NCI-H2081 treated with DMSO at 0.1 percent for 48 hours (cell line): ENCODE results near the gene SNU13.
"Not testable (repeated sequence)": the region's sequence is repeated elsewhere in the genome, so short reads cannot be mapped to it uniquely, and the experiment has no call there.

Experiments used
- DNase-seq: peaks from one replicate; lab custom pipeline; 2025; lab: John Stamatoyannopoulos, UW

The SNU13 gene

DNA sequence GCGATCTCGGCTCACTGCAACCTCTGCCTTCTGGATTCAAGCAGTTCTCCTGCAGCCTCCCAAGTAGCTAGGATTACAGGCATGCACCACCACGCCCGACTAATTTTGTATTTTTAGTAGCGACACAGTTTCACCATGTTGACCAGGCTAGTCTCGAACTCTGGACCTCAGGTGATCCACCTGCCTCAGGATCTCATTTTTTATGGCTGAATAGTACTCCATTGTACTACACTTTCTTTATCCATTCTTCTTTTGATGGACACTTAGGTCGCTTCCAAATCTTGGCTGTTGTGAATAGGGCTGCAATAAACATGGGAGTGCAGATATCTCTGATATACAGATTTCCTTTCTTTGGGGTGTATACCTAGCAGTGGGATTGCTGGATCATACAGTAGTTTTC lies 46.8 kb downstream of the SNU13 start:
- DNase-seq = no peak

DNA sequence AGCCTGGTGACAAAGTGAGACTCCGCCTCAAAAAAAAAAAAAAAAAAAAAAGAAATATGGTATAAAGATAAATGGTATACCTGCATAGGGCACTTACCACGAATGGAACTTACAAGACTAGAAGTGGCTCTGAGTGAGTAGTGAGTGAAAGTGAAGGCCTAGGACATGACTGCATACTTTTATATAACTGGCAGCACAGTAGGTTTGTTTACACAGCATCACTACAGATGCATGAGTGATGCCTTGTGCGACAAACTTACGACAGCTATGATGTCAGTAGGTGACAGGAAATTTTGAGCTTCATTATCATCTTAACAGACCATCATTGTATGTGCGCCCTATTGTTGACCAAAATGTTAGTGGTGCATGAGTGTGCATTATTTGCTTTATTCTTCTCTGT lies 49.9 kb downstream of the SNU13 start:
- DNase-seq = no peak

DNA sequence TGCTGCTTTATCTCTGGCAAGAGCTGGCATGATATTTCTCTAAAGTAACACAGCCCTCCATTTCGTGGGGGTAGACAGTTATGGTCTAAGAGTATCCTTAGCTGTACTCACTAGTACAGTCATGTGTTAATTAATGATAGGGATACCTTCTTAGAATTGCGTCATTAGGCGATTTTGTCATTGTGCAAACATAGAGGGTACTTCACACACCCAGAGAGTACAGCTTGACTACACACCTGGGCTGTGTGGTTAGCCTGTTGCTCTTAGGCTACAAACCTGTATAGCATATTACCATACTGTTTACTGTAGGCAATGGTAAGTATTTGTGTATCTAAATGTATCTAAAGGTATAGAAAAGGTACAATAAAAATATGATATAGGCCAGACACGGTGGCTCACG lies 50.5 kb downstream of the SNU13 start:
- no peak for DNase-seq

- not testable (repeated sequence) for DNase-seq
Measured at GRCh38 chr22:41637623-41638022, 51.0 kb downstream of the SNU13 start.

- no peak for DNase-seq
Measured at GRCh38 chr22:41636467-41636866, 52.2 kb downstream of the SNU13 start.

DNA sequence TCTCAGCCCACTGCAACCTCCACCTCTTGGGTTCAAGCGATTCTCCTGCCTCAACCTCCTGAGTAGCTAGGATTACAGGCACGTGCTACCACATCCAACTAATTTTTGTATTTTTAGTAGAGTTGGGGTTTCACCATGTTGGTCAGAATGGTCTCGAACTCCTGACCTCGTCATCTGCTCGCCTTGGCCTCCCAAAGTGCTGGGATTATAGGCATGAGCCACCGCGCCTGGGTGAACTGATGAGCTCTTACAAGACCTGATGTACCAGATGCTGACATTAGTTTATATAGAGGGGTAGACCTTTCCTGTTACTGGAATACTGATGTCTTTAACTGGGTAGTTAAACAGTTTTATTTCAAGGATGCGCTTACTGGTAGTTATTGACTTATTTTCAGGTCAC lies 54.1 kb downstream of the SNU13 start:
- DNase-seq = not testable (repeated sequence)

DNA sequence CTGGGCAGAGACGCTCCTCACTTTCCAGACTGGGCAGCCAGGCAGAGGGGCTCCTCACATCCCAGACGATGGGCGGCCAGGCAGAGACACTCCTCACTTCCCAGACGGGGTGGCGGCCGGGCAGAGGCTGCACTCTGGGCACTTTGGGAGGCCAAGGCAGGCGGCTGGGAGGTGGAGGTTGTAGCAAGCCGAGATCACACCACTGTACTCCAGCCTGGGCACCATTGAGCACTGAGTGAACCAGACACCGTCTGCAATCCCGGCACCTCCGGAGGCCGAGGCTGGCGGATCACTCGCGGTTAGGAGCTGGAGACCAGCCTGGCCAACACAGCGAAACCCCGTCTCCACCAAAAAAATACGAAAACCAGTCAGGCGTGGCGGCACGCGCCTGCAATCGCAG lies 57.1 kb downstream of the SNU13 start:
- not testable (repeated sequence) for DNase-seq

DNA sequence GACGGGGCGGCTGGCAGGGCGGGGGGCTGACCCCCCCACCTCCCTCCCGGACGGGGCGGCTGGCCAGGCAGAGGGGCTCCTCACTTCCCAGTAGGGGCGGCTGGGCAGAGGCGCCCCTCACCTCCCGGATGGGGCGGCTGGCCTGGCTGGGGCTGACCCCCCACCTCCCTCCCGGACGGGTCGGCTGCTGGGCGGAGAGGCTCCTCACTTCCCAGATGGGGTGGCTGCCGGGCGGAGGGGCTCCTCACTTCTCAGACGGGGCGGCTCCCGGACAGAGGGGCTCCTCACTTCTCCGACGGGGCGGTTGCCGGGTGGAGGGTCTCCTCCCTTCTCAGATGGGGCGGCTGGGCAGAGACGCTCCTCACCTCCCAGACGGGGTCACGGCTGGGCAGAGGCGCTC lies 57.6 kb downstream of the SNU13 start:
- not testable (repeated sequence) for DNase-seq

DNA sequence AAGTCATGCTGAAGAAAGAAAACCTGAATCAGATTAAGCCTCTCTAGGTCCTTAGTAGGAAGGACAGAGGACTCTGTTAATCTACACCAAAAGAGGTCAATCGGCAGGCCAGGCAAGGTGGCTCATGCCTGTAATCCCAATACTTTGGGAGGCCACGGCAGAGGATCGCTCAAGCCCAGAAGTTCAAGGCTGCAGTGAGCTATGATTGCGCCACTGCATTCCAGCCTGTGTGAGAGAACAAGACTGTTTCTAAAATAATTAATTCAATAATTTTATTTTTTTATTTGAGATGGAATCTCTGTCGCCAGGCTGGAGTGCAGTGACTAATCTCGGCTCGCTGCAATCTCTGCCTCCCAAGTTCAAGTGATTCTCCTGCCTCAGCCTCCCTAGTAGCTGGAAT lies 63.1 kb downstream of the SNU13 start:
- no peak for DNase-seq
